ENCODE measurements around the gene MTCP1.
A peak's percentile ranks its signal among the peaks of the same experiment; 100 is the strongest.

Gene MTCP1

DNA sequence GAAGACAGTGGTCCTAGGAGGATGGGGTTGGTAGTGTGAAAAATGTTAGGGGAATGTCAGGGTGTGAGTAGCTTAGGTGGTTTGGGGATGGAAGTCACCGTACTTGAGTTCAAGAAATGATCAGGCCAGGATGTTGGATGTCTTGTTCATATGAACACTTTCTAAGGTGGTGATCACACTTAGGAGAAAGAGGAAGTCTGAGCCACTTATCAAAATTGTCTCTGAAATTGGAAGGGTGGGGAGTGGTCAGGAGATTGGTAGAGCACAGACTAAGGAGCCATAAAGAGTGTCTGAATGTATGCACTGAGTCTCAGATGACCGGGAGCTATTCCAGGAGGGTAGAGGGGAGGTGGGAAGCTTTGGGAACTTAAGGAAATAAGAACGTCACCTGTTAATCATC lies 17.3 kb downstream of the MTCP1 start:
- no peak for DNase-seq

DNA sequence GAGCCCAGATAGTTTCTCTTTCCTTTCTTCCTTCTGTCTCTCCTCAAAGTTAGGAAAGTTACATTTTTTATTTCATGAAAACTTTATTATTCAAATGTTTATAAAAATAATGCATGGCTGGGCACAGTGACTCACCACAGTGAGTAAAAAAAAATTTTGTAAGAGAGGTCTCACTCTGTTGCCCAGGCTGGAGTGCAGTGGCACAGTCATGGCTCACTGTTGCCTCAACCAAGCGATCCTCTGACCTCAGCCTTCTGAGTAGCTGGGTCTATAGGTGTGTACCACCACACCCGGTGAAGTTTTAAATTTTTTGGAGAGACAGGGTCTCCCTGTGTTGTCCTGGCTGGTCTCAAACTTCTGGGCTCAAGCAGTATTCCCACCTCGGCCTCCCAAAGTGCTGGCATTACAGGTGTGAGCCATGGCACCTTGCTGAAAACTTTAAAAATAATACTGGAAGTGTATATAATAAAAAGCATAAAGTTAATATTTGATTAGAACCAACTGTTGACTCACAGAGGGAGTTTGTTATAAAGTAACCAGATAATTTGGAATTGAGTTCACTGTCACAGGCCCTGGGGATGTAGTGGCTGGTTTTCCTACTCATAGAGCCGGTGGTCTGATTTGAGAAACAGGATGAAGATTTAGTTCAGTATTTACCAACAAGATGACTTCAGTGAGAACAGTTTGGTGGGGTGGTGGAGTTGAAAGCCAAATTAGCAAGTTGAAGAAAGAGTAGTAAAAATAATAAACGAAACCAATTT lies 18.0 kb downstream of the MTCP1 start:
- no peak for DNase-seq

DNA sequence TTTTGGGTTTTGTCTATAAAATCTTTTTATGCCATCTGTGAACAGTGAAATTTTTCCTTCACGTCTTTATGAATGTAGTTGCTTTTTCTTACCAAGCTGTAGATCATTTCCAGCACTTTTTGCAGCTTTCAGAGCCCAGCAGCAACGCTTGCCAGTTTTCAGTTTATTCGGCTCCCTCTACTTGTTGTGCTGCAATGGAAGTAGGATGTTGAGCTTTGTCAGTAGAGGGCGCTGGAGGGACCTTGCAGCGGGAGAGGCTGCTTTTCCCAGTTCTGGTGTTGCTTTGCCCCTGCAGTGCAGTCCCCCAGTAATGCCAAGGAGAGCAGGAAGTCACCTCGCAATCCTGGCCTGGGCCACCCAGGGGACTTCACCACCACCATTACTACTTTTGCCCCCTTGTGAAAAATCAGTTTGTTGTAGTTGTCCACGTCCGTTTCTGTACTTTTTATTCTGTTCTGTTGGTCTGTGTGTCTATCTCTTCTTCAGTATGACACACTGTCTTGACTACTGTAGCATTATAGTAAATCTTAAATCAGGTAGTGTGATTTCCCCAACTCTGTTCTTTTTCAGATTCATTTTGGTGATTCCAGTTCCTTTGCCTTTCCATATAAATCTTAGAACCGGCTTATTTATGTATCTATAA lies 21.8 kb downstream of the MTCP1 start:
- DNase-seq: peak; percentile 25

DNA sequence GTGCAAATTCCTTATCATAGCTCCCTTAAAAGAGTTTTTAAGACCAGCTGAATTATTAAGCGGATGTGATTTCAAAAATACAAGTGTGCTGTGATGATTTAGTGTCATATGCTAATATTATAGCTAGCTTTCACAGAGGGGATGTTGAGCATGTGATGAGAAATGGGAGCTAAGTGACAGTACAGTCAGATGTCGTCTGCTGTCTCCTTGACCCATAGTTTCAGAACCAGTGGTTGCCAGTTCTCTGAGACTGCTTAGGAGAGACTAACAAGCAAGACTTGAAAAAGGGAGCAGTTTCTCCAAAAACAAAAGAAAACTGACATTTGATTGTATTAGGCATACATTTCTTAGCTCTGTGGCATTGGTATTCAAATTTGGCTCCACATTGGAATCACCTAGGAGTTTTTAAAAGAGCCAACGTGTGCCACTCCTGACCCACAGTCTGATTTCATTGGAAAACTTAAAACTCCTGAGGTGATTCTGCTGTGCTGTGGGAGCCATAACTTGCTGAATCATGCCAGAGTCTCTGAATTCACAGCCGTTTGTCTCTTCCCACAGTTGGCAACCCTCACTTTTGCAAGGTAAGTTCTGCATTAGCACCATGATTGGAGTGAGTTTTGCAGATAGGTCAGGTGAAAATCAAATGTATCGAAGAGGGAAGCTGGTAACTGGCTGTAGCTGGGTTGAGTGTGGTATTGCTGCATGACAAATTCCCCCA lies 24.0 kb downstream of the MTCP1 start:
- no peak for DNase-seq

- DNase-seq: no peak
Observed at GRCh38 chrX:155046129-155046810, 24.7 kb downstream of the MTCP1 start.

DNA sequence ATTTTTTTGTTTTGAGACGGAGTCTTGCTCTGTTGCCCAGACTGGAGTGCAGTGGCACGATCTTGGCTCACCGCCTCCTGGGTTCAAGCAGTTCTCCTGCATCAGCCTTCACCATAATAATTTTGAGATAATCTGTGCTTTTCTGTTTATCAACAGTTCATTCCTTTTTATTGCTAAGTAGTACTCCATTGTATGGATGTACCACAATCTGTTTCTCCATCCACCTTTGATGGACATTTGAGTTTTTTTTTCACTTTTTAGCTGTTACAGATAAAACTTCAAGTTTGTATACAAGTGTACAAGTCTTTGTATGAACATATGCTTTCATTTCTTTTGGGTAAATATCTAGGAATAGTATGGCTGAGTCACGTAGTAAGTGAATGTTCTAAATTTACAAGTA lies 35.2 kb downstream of the MTCP1 start:
- DNase-seq: no peak

- no peak for DNase-seq
Observed at GRCh38 chrX:155031657-155032056, 39.3 kb downstream of the MTCP1 start.

DNA sequence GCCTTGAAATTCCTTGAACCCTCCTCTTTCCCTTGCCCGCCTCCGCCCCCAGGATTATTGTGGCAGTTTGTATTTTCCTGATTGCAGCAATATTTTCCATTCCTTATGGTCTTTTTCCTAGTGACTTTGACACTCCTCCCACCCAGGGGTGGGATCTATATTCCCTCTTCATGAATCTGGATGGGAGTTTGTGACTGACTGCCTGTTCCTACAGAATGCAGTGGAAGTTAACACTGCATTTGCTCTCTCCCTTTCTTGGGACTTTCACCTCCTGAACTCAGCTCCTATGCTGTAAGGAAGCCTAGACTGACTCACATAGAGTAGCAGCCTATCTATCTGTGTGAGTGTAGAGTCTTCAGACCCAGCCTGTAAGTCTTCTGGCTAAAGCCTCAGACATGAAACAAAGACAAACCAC lies 42.1 kb downstream of the MTCP1 start:
- DNase-seq: no peak

- DNase-seq: no peak
Observed at GRCh38 chrX:155028129-155028528, 42.8 kb downstream of the MTCP1 start.

- DNase-seq: no peak
Observed at GRCh38 chrX:155027509-155028066, 43.3 kb downstream of the MTCP1 start.

DNA sequence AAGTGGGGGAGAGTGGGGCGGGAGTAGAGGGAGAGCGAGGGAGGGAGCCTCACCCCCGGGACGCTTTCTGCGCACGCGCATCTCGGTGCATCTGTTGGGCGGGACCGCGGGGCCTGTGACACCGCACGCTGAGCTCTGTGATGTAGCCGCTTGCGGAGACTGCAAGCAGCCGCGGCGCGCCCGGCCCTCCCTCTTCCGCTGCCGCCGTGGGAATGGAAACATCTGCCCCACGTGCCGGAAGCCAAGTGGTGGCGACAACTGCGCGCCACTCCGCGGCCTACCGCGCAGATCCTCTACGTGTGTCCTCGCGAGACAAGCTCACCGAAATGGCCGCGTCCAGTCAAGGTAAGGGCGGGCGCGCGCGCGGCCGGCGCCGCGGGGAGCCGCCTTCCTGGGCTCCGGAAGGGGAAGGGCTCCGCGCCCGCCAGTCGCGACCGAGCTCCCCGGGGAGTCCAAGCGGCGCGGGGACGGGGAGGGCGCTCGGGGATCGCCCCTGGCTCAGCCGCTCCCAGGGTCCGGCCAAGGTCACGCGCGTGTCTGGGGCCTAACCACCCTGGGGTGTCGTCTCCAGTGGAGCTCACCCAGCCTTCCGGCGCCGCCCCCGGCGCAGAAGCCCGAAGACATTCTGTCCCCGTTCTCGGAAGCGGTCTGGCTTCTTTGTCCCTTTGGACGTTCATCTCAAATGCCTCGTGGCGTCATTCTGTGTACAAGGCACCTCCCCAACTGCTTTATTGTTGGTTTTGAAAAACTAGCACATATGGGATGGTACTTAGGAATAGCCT lies 44.0 kb downstream of the MTCP1 start, which contains the start of gene FUNDC2:
FUNDC2 (plus strand) TSS at position 118 of the 782 bp plus-strand sequence; CDS start at position 213, 95 bp downstream.
- peak; percentile 89 for DNase-seq

GRCh38 chrX:155026420-155026726 lies 44.6 kb downstream of the MTCP1 start:
- DNase-seq: no peak

GRCh38 chrX:155023907-155024833 lies 46.8 kb downstream of the MTCP1 start:
- no peak for DNase-seq

DNA sequence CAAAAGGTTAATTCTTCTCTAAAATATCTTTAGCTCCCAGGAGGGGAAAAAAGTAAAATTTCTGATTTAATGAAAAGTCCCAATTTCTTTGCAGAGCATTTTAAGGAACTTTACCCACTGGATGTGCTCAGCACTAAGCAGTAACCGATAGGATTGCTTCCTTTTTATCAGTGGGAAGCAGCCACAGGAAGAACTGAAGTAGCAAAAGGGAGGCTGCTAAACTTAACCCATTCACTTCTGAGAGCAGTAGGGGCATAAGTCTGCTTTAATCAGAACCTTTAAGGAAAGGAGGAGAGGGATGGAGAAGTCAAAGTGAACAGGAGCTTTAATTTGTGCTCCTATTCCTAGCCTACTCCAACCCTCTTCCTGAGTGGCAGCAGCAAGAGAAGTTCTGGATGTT lies 48.4 kb downstream of the MTCP1 start, which contains the start of gene F8:
F8 (minus strand) TSS at position 139 of the 400 bp plus-strand sequence. CDS start 171 bp downstream, outside the sequence.
- DNase-seq: no peak

DNA sequence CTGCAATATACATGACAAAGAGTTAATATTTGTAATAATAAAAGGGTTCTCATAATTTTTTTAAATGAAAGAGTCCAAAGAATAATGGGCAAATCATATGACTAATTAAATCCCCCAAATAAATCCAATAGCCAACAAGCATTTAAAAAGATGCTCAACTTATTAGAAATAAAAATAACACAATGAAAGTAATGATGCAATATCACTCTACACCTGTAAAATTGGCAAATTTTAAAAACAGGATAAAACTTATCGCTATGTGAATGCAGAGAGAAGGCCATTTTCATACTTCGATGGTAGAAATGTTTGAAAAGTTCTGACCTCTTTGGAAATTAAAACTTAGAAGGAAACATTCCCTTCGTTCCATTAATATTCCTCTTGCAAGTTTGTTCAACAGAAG lies 50.3 kb downstream of the MTCP1 start:
- no peak for DNase-seq

All from effector CD8-positive, alpha-beta T cell (primary cell).